Measurements from ENCODE around the gene LCNL1.

DNA sequence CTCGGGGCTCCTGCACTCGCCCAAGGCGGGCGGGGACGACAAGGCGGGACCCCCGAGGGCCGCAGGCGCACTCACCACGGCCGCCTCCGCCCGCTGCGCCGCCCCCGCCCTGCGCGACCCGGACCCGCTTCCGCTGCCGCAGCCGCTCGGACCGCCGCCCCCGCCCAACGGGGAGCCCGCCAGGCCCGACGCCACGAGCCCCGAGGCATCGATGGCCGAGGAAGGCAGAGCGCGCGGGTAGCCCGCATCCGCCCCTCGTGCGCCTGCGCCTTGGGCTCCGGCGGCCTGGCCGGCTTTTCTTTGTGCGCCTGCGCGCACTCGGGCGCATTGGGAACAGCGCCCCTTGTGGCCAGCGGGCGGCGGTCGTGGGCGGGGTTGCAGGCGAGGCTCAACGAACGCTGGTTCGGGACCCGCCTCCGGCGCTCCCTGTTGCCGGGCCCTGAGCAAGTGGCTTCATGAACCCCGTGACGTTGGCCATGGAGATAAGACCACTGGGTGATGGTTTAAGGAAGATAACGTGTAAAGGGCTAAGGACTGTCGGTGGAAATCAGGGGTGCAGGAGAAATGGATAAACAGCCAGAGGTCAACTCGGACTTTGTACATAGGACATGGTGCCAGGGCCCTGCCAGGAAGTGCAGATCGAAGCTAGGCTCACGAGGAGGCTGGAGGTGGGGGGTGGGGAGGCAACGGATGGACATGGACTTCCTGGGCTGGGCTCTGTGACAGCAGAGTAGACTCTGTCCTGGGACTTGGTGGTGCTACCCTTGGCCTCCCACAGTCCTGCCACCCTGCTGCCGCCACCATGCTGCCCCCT, 38.1 kb upstream of the LCNL1 start, which contains the start of the genes C8G and FBXW5:
- peak in 6 of 7 experiments; percentile 86 to 100 (median 96) for TF ChIP-seq CTCF (IDR thresholded peaks at IDR 0.05)
- TF ChIP-seq POLR2AphosphoS5 (IDR thresholded peaks at IDR 0.05): peak; percentile 68 to 87 (median 78)
- TF ChIP-seq POLR2A (IDR thresholded peaks at IDR 0.05): no peak
